Activated naive CD4-positive, alpha-beta T cell treated with Interleukin-2 at 50 U/mL for 16 hours (primary cell): ENCODE measurements around the gene SCN4A.
A peak's percentile ranks its signal among the peaks of the same experiment; 100 is the strongest.

Source experiments
- DNase-seq: peaks from one replicate; pipeline ENCODE4 v3.0.0-alpha.2; 2020

The SCN4A gene

DNA sequence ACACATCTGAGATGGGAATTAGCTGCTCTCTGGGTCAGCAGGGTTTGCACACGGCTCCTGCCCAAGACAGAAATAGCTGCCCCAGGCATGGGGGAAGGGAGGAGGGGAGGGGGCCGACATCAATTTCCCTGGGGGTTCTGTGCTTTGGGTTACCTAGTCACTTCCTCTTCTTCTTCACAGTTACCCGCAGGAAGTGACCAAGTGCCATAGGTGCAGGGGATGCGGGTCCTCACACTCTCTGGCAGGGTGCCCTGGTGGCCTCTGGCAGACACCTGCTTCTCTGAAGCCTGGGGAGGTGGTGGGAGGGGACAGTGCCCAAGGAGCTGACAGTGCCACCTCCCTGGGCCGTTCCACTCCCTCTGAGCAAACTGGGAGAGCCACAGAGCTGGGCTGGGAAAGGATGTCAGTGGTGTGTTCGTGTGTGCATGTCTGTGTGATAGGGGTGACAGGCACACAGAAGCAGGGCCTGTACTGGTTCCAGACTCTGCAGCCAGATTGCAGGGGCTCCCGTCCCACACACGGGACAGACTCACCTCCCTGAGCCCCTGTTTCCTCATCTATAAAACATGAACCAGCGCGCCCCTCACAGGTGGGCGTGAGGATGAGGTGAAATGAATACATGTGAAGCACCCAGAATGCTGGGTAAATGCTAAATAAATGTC is 18.2 kb downstream of the SCN4A start:
- DNase-seq = peak; percentile 21

DNA sequence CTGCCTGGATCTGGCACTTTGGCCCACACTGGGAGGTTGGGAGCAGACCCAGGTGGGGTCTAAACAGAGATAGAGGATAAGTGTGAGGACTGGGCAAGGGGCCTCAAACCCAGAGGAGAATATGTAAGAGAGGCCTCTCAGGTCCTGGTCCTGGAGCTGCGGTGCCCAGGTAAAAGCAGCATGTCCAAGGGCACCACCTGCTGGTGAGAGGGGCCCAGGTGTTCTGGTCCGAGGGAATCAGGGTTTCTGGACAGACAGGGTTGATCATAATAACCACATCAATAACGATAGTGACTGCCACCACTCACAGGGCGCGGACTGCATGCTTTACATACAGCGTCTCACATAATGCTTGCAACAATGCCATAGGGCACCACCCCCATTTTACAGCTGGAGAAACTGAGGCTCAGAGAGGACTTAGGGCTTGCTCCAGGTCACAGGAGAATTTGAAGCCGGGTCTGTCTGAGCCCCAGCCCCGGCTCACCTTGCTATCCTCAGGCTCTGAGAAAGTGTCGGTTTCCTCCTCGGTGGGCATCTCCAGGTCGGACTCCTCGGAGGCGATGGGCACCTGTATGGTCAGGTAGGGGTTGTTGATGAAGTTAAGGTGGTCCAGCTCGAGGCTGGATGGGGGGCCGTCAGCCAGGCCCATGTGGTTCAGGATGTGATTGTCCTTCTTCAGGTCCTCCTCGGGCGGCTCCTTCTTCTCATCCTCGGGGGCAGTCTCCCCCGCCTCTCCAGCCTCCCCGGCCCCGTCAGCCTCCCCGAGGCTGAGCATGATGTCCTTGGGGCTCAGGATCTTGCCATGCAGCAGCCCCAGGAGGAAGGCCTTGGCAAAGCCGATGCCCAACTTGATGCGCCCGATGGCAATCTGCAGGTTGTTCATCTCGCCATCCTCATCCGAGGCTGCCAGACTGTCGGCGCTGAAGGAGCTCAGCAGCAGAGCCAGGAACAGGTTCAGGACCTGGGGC is 21.5 kb downstream of the SCN4A start:
- peak; percentile 28 for DNase-seq

DNA sequence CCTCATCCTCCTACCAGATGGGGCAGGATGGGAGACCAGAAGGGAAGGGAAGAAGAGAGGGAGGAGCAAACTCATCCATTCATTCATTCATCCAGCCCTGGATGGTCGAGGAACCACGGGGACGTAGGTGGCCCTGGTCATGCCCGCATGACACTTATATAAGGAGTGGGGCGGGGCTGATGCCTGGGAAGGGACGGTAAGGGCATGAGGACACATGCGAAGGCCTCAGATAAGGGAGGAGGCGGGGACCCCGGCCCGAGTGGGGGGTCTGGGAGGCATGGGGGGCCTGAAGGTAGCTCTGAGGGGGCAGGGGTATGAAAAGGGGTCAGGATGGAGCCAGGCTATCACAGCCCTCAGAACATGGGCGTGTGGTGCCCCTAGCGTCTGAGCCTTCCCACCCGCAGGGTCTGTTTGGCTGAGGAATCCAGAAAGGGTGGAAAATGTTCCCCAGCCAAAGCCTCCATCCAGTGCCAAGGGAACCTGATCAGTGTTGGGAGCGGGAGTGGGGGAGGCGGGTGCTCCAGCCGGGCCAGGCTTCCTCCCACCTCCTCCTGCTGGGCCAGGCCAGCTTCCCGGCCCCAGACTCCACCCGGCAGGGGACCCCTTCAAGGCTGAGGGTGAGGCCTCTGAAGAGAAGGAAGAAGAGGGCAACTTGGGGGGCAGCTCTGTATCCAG is 23.0 kb downstream of the SCN4A start:
- no peak for DNase-seq

DNA sequence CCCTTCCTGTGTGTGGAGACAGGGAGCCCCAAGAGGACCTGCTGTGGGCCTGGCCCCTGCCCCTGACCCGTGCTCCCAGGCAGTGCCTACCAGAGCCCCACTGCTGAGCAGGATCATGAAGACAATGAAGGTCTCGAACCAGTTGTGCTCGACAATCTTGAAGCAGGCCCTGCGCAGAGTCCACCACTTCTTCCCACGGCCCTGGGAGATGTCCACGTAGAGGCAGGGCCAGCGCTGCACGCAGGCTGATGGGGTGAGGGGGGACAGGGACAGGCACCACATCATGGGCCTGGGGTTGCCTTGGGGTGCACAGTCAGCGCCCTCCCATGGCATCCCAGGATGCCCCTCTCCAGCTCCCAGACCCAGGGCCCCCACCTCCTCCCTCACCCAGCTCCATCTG is 24.2 kb downstream of the SCN4A start:
- no peak for DNase-seq

DNA sequence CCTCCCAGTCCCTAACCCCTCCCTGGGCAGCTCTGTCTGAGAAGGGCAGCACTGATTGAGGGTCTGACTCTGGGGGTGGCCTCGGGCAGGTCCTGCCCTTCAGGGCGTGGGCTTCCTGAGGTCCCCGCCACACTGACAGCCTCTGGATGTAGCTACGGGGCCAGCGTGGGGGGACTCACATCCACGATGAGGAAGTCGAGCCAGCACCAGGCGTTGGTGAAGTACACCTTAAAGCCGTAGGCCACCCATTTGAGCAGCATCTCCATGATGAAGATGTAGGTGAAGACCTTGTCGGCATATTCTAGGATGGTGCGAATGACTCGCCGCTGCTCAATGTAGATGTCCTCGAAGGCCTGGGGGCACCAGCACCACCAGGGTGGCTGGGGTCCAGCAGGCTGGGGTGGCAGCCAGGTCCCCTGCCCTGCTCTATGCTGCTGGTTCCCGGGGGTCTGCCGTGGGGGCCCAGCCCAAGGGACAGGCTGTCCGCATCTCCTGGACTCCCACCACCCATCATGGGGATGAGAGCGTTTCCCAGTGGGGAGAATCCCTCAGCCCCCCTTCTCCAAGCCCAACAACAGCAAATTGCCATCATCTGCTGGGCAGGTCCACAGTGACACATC is 24.9 kb downstream of the SCN4A start:
- DNase-seq = no peak

DNA sequence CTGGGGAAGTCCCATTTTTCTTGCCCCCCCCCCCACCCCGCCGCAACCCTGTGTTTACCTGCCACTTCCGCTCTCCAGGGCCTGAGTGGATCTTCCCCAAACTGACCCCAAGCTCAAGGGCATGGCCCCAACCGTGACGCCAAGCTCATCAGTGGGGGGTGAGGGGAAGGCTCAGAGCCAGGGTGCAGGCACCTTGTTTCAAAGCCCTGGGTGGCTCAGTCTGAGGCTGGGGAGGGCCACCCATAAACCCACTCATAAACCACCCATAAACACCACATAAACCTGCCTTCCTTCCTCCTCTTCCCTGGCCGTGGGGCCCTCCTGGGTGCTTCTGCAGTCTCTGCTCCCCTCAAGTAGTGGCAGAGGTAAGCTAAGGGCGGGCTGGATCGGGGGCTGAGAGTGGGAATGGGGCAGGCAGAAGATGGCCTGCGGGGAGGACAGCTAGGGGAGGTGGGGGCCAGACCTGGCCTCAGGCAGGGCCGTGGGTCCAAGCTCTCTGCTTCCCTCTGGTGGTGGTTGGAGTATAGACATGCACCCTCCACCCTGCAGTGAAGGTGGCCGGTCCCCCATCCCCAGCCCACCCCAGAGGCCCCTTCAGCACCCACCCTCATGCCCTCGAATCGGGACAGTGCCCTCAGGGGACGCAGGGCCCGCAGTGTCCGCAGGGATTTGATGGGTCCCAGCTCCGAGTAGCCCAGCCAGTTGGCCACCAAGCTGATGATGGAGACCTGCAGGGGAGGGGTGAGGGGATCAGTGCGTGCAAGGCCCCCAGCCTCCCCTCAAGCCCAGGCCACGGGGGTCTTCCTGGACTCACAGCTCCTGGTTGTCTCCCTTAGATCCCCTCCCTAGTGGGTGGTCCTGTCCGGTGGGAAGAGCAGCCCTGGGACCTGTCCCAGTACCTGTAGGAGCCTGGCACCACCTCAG is 26.0 kb downstream of the SCN4A start:
- peak; percentile 66 for DNase-seq

DNA sequence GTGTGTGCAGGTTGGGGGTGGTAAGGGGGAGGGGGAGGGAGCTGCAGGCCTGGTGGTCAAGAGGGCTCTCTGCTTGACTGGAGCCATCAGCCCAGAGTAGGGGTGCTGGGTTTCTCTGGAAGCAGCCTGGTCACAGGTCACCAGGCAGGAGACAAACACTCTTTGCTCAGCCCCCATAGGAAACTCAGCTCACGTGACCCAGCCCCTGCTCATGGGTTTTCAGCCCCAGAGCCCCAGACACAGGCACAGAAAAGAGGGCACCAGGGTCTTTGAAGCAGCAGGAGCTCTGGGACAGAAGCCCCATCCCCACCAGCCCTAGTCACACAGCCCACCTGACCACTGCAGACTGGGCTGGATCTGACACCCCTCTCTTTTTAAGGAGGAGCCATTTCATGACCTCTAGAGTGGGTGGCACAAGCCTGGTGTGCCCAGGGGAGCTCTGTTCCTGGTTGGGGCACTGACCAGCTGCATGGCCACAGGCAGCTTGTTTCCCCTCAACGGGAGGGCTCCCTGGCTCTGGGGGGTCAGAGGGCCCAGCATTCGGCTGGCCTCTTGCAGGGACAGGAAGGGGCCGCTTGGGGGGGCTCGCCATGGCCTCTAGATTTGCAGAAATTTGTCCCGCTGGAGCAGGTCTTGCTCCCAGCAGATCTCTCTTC is 26.8 kb downstream of the SCN4A start:
- no peak for DNase-seq

DNA sequence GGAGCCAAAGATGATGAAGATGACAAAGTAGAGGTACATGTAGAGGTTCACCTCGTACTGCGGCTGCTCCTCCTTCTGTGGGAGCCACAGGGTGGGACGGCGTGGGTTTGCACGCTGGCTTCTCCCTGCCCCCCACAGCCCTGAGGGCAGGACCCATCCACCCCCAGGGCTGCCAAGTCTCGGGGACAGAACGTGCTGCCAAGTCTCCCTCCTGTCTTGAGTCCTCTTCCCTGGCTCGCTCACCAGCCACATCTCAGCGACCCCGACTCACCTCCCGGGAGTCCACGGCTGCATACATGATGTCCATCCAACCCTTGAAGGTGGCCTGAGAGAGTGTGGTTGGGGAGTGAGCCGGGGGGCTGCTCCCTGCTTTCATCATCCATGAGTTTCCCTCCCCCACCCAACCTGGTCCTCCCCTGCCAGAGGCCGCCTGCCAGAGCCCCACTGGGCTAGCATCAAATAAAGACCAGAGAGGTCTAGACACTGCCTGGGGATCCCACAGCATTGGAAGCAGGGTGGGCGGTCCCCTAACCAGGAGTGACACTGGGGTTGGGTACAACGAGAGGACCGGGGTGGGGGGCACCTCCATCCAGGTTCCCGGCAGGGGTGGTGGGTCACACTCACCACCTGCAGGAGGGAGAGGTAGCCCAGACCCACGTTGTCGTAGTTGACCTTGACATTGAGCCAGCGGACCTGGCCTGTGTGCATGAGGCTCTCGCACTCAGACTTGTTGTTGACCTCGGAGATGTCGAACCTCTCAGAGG is 27.8 kb downstream of the SCN4A start:
- no peak for DNase-seq

DNA sequence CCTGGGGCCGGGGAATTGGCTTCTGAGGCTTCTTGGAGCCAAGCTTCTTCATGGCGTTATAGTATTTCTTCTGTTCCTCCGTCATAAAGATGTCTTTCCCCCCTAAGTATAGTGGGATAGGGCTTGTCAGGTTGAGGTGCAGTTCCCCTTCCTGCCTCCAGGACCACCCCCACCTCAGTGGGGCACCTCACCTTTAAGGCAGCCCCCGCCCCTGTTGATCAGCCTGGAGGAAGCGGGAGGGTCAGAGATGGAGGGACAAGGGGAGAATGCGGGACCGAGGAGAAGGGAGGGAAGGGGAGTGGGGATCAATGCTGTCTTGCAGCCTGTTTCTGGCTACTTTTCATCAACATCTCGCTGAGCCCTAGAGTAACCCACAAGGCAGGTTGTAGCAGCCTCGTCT is 29.0 kb downstream of the SCN4A start:
- no peak for DNase-seq

DNA sequence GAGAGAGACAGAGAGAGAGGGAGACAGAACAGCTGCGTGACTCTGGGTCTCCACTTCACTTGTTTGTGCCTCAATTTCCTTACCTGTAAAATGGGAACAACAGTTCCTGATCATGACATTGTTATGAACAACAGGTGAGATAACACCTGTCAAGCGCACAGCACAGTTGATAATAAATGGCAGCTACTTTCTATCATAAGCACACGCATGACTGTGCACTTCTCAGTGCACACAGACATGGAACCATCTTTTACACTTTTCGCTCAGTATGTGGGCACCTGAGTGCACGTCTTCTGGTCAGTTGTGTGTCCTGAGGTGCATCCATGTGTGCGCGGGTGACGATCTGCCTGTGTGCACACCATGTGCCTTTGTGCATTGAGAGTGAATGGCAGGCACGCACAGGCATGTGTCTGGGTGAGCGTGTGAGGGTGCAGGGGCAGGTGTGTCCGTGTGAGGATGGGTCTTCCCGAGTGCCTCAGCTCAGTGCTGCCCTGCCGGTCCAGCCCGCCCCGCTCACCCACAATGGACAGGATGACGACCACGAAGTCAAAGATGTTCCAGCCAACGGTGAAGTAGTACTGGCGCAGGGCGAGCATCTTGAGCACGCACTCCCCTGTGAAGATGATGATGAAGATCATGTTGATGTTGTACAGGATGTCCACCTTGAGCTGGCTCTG is 30.3 kb downstream of the SCN4A start:
- DNase-seq = no peak

DNA sequence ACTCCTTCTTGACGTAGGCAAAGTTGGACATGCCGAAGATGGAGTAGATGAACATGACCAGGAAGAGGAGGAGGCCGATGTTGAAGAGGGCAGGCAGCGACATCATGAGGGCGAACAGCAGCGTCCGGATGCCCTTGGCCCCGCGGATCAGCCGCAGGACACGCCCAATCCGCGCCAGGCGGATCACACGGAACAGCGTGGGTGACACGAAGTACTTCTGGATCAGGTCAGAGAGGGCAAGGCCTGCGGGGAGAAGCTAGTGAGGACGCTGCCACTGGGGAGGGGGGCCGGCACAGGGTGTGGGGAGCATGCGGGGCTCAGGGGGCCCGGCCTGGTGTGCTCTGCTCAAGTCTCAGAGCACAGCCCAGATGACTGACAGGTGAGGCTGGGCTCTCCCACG is 31.0 kb downstream of the SCN4A start:
- DNase-seq = no peak

DNA sequence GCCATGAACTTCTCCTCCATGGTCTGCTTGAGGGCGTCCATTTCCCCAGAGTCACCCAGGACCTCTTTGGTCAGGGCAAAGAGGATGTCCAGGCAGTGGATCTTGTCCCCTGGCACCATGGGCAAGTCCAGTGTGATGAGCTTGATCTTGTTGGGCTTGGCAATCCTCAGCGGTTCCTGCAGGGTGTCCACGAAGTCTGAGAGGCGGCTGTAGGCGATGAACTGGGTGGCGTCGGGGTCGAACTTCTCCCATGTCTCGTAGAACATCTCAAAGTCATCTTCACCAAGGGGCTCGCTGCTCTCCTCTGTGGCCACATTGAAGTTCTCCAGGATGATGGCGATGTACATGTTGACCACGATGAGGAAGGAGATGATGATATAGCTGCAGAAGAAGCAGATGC is 31.6 kb downstream of the SCN4A start:
- DNase-seq = no peak

DNA sequence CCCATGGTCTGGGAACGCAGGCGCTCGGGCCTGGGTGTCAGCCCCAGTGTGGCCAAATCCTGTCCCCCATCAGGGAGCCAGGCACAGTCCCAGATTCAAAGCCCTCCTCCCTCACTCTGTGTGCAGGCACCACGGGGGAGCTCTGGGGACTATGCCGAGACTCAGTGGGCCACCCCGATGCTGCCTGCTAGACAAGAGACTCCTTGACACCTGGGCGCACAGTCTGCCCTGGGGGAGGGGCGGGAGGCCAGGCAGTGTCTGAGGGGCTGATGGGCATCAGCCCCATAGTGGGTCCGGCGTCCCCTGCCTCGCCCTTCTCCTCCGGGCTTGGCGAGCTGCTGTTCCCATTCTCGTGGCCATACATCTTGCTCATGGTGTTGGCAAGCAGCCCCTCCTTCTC is 32.1 kb downstream of the SCN4A start:
- DNase-seq = no peak

DNA sequence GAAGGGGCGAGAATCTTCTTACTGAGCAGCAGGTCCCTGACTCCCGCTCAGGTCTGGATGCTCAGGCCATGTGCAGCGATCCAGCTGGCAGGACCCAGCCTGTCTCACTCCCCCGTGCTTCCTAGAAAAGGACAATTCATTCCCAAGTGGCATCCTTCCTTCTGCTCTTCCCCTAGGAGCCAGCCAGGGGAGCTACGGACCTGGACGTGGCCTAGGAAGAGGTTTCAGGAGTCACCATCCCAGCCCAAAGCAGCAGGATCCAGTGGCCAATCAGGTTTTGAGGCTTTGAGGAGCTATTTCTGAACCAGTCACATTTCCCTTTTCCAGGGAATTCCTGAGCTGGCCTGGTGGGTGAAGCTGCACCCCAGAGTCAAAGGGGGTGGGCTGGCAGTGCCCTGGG is 32.8 kb downstream of the SCN4A start:
- no peak for DNase-seq

DNA sequence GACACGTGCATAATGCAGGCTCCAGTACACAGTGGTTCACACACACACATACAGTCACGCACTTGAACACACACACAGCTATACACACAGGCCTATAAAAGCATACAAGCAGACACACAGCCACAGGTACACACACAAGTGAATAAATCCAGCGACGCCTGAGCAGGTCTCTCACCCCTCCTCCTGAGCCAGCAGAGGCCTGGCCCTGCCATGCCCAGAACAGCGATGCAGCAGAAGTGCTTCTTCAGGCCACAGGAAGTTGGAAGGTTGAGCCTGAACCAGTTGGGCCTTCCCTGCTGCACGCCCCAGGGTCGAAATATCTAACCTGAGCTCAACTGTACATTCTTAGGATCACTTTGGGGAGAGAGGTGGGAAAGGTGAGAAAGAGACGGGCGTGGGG is 33.3 kb downstream of the SCN4A start:
- DNase-seq = no peak

DNA sequence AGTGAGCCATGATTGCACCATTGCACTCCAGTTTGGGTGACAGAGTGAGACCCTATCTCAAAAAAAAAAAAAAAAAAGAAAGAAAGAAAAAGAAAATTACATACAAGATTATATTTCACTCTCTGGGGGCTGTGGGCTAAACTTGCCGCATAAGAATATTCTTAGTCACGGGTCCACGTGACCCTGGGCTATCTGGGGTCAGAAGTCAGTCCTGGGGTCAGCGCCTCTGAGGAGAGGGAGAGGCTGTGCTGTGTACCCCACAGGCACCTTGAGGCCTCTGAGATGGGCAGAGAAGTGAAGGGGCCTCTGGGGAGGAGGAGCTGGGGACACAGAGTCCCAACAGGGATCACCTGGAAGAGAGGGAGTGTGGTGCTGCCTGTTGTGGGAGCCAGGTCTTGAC is 34.8 kb downstream of the SCN4A start:
- no peak for DNase-seq

DNA sequence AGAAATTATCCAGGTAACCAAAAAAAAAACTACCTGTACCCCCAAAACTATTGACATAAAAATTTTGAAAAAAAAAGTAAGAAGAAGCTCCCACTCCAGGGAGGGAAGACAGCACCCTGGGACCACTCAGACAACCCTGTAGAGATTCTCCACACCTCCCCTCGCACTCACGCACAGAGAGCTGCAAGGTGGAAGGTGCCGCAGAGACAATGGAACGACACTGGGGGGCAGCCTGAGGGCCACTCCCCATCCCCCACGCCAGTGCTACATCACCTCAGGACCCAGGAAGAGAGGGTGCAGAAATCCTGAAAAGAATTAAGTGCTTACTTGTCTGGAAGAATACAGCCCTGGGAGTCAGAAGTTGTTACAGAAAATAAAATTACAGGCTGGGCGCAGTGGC is 35.4 kb downstream of the SCN4A start:
- DNase-seq = no peak

DNA sequence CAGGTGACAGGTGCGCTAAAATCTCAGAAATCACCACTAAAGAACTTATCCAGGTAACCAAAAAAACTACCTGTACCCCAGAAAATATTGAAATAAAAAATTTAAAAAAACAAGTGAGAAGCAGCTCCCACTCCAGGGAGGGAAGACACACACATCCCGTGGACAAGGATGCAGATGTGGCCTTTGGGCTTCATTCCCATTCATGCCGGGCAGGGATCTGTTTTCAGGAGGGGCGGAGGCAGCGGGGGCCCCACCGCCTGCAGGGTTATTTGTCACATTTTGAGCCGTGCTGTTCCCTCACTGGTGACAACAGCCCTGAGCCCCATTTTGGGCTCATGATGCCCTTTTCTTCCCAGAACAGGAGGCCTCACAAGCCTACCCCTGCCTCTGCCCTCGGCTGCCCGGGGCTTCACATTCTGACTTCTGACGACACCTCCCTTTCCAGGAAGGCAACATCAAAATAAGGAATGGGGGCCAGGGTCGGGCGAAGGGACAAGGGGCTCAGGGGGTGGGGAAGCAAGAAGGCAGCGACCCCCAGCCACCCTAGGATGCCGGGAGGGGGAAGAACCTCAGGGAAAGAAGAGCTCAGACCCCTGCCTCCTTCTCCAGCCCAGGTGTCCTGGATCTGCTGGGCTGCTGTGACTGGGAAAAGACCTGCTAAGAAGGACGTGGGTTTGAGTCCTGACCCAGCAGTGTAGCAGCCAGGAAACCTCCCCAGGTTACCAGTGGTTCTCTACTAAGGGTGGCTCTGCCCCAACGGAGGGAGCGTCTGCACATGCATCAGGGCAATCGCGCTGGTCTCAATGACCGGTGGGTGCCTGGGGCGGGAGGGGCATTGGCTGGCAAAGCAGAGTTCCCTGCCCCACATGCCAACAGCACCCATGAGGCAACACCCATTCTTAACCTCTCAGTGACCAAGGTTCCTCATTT is 38.3 kb downstream of the SCN4A start:
- DNase-seq = no peak

DNA sequence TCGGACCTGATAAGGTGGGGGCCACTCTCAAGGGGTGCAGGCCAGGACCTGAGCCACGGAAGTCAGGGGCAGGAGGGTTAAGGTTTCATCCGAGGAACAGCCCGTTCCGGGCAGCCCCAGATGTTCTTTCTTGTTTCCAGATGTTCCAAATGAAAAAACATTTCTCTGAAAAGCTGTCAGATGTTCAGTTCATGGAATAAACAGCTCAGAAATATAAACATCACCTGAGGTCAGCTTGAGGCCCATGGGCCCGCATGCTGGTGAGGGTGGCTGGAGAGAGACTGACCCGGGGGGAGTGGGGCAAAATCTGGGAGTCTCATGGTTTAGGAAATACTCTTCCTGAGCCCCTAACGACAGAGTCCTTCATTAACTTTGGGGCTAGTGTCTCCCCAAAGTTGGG is 39.1 kb downstream of the SCN4A start:
- DNase-seq = no peak
